Osteoblast (primary cell): ENCODE measurements around the gene ZER1. TPM values are rescaled to one million over a fixed set of nuclear protein-coding genes. Genes with fewer than 3 reads are reported as not detected.
A peak's percentile ranks its signal among the peaks of the same experiment; 100 is the strongest.

Experiments used
- DNase-seq: peaks from one replicate; pipeline ENCODE4 v3.0.0; 2011; ENCODE audit warnings: low spot score, mixed read lengths; ENCODE audit not compliant: insufficient read length; ENCODE audit errors: missing footprints
- H2AFZ ChIP-seq: 2 replicates; pipeline ENCODE4 v1.6.0; 2011; ENCODE audit warnings: mild to moderate bottlenecking, low read length
- H3K27ac ChIP-seq: 2 replicates; pipeline ENCODE4 v1.5.1; 2011; ENCODE audit warnings: mild to moderate bottlenecking, low read depth, low read length, moderate library complexity
- H3K27me3 ChIP-seq: 2 replicates; pipeline ENCODE4 v1.6.0; 2012; ENCODE audit warnings: mild to moderate bottlenecking, control low read depth, inconsistent platforms, low read length, moderate library complexity; ENCODE audit not compliant: insufficient read depth
- H3K36me3 ChIP-seq: 2 replicates; pipeline ENCODE4 v1.5.1; 2011; ENCODE audit warnings: mild to moderate bottlenecking, low read length, control low read depth, moderate library complexity; ENCODE audit not compliant: insufficient read depth
- H3K4me1 ChIP-seq: 2 replicates; pipeline ENCODE4 v1.5.1; 2011; ENCODE audit warnings: mild to moderate bottlenecking, low read length, control low read depth, moderate library complexity; ENCODE audit not compliant: insufficient read depth
- H3K4me2 ChIP-seq: 2 replicates; pipeline ENCODE4 v1.6.0; 2011; ENCODE audit warnings: mild to moderate bottlenecking, low read length; ENCODE audit not compliant: insufficient read depth
- H3K4me3 ChIP-seq: fragments of 200-600 bp; sonication (generic); 3 replicates; pipeline ENCODE4 v1.5.1; 2012; ENCODE audit warnings: mild to moderate bottlenecking, low read length, inconsistent platforms; ENCODE audit not compliant: insufficient read depth
- H3K79me2 ChIP-seq: 2 replicates; pipeline ENCODE4 v1.6.0; 2012; ENCODE audit warnings: mild to moderate bottlenecking, low read length, control low read depth, inconsistent platforms; ENCODE audit not compliant: insufficient read depth
- H3K9me3 ChIP-seq: 2 replicates; pipeline ENCODE4 v1.5.1; 2011; ENCODE audit warnings: low read depth, low read length, control low read depth
- H4K20me1 ChIP-seq: 2 replicates; pipeline ENCODE4 v1.6.0; 2012; ENCODE audit warnings: mild to moderate bottlenecking, low read length, control low read depth; ENCODE audit not compliant: insufficient read depth
- total RNA-seq: library from RNA; depleted of rRNA; stranded (reverse); fragments of >200 nt; gene quantifications from 2 replicates; pipeline ENCODE4 v1.2.3, GENCODE V29; 2012
- TF ChIP-seq, protein P1 (sequence below): IDR thresholded peaks from 2 replicates; pipeline ENCODE4 v1.5.1; 2011; ENCODE audit warnings: mild to moderate bottlenecking, low read depth, low read length, moderate library complexity; ENCODE audit errors: extremely low read depth

Gene ZER1
- total RNA-seq, 1 donor: 26.4 TPM

DNA sequence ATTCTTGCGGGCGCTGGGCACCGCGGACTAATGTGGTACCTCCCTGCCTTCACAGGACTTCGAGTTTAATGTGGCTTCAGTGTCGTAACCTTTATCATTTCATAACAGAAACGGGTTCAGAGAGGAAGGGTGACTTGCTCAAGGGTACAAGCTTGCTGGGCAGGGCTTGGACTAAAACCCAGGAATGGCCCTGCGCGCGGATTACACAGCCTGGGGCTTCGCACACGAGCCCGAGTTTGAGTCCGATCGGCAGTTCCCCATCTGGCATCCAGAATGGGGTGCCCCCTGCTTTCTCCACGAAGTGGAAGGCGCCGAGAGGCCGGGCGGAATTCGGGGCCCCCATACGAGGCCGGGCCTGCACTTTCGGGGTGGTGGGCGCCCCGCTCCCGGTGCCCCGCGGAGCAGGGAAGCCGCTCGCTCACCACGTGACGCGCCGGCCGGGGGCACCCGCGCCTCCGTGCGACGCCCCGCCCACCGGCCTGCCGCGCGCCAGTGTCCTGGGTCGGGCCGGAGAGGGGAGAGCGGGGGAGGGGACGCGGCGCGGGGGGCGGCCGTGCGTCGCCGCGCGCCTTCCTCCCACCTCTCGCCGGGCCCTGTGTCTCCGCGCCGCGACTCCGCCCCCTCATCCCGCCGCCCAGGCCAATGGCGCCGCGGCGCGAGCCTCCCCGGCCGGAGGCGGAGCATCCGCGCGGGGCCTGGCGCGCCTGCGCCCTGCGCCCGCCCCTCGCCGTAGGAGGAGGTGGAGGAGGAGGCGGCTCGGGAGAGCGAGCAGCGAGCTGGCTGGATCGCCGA is 83.0 kb downstream of the ZER1 start, which contains the start of gene SET:
Gene SET (plus strand): TSS at position 722 of the 792 bp plus-strand sequence. CDS start 361 bp downstream, outside the sequence.
- Histone ChIP-seq H3K4me3 (peak within 1 kb of the TSS; percentile 96), H3K79me2 (peaks cover 53% of the 10 kb centered on the region), H3K9me3 (no peaks in the 10 kb centered on the region), H2AFZ (peak within 1 kb of the TSS; percentile 82), H3K4me2 (peak within 1 kb of the TSS; percentile 100), H4K20me1 (peaks cover 30% of the 10 kb centered on the region), H3K4me1 (peaks cover 21% of the 10 kb centered on the region), H3K27me3 (no peaks in the 10 kb centered on the region), H3K27ac (peak within 1 kb of the TSS; percentile 78), H3K36me3 (peaks cover 28% of the 10 kb centered on the region)
- DNase-seq: peak; percentile 100
- TF ChIP-seq, protein P1, sequence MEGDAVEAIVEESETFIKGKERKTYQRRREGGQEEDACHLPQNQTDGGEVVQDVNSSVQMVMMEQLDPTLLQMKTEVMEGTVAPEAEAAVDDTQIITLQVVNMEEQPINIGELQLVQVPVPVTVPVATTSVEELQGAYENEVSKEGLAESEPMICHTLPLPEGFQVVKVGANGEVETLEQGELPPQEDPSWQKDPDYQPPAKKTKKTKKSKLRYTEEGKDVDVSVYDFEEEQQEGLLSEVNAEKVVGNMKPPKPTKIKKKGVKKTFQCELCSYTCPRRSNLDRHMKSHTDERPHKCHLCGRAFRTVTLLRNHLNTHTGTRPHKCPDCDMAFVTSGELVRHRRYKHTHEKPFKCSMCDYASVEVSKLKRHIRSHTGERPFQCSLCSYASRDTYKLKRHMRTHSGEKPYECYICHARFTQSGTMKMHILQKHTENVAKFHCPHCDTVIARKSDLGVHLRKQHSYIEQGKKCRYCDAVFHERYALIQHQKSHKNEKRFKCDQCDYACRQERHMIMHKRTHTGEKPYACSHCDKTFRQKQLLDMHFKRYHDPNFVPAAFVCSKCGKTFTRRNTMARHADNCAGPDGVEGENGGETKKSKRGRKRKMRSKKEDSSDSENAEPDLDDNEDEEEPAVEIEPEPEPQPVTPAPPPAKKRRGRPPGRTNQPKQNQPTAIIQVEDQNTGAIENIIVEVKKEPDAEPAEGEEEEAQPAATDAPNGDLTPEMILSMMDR: no peak

DNA sequence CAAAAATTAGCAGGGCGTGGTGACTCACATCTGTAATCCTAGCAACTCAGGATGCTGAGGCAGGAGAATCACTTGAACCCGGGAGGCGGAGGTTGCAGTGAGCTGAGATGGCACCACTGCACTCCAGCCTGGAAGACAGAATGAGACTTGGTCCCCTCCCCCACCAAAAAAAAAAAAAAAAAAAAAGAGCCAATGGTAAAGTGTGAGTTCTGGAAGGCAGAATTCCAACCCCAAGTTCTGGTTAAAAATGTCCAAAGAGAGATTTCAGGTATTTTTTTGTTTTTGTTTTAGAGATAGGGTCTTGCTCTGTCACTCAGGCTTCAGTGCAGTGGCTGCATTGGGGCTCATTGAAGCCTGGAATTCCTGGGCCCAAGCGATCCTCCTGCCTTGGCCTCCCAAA is 84.3 kb downstream of the ZER1 start:
- DNase-seq: no peak
- Histone ChIP-seq H2AFZ (no peak overlapping the region), H3K36me3 (peaks cover 15% of the 10 kb centered on the region), H3K4me3 (no peak overlapping the region), H3K4me2 (no peak overlapping the region), H3K27me3 (no peaks in the 10 kb centered on the region), H3K9me3 (no peaks in the 10 kb centered on the region), H3K79me2 (peaks cover 45% of the 10 kb centered on the region), H3K4me1 (peaks cover 25% of the 10 kb centered on the region), H4K20me1 (peaks cover 23% of the 10 kb centered on the region), H3K27ac (no peak overlapping the region)
- TF ChIP-seq, protein P1: no peak

DNA sequence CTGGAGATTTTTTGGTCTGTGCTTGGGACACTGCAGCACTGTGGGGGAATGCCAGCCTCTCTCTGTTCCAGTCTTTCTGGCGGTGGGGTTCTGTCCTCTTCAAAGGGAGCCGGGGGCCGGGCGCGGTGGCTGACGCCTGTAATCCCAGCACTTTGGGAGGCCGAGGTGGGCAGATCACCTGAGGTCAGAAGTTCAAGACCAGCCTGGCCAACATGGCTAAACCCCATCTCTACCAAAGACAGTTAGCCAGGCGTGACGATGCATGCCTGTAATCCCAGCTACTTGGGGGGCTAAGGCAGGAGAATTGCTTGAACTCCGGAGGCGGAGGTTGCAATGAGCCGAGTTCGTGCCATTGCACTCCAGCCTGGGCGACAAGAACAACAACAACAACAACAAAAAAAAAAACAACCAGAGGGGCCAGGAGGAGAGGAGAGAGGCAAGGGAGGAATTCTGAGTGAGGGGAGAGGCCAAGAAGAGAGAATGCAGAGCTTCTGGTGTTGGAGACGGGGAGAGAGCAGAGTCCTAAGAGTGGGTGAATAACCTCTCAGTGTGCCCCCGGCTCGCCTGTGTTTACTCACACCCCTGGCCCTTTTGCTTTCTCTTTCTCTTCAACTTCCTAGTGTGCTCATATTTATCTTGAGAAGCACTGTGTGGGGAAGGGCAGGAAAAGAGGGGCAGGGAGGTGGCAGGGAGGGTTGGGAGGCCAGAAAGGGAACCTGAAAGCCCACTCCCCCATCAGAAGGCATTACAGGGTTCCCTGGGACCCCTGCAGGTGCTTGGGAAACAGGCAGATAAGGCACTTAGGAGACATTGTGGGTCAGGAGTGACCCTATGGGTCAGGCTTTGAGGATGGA is 85.9 kb downstream of the ZER1 start:
- Histone ChIP-seq H3K36me3 (no peaks in the 10 kb centered on the region), H3K4me2 (no peak overlapping the region), H3K79me2 (peaks cover 29% of the 10 kb centered on the region), H4K20me1 (peaks cover 9% of the 10 kb centered on the region), H2AFZ (no peak overlapping the region), H3K27me3 (no peaks in the 10 kb centered on the region), H3K4me3 (no peak overlapping the region), H3K4me1 (peaks cover 19% of the 10 kb centered on the region), H3K9me3 (no peaks in the 10 kb centered on the region), H3K27ac (no peak overlapping the region)
- TF ChIP-seq, protein P1: no peak
- DNase-seq: no peak
